ENCODE results near the gene SP2.

GRCh38 chr17:47866941-47867340, 29.1 kb upstream of the SP2 start:
- TF ChIP-seq POLR2A (IDR thresholded peaks at IDR 0.05), result no peak
- no peak for TF ChIP-seq CTCF (IDR thresholded peaks at IDR 0.05)
- no peak for TF ChIP-seq POLR2AphosphoS5 (IDR thresholded peaks at IDR 0.05)
- no peak for TF ChIP-seq EP300 (IDR thresholded peaks at IDR 0.05)

Measured in upper lobe of left lung (tissue), 4 donors.